IMR-90 (cell line): ENCODE measurements around the gene COL11A2. TPM values are rescaled to one million over a fixed set of nuclear protein-coding genes. Genes with fewer than 3 reads are reported as not detected.

Experiments used
- ATAC-seq: fragments of 200-7000 bp; cut with Tn5 transposase; 2 replicates; pipeline ENCODE4 v1.9.1; 2020; ENCODE audit warnings: low read depth, mild to moderate bottlenecking, moderate library complexity
- BruUV-seq: library from RNA; stranded (reverse); fragments of 400-500 nt; replicated peaks from 2 replicates; lab custom pipeline; 2021; lab: Mats Ljungman, UMichigan
- CTCF ChIA-PET: fragments of 300-600 bp; formaldehyde crosslinking; extraction: SDS; loops from one replicate; lab custom pipeline; 2021; ENCODE audit warnings: antibody characterized with exemption; lab: Yijun Ruan, JAX
- POLR2A ChIA-PET: fragments of 300-600 bp; sonication (Branson Sonifier 250); formaldehyde crosslinking; loops from one replicate; lab custom pipeline; 2022; ENCODE audit warnings: antibody characterized with exemption; ENCODE audit not compliant: unreplicated experiment; lab: Charles Lee
- DNase-seq: peaks from one replicate; pipeline ENCODE4 v3.0.0; 2013
- H2AFZ ChIP-seq: replicated peaks from 2 replicates; pipeline ENCODE3; 2013; ENCODE audit warnings: low read length, mild to moderate bottlenecking; ENCODE audit not compliant: poor library complexity
- H2AK5ac ChIP-seq: 2 replicates; pipeline ENCODE4 v1.6.1; 2013; ENCODE audit warnings: low read depth, low read length, inconsistent platforms
- H2AK9ac ChIP-seq: replicated peaks from 2 replicates; pipeline ENCODE3; 2013; ENCODE audit warnings: mild to moderate bottlenecking, low read depth, low read length, moderate library complexity; ENCODE audit not compliant: poor library complexity
- H2BK120ac ChIP-seq: 2 replicates; pipeline ENCODE4 v1.6.1; 2013; ENCODE audit warnings: low read depth, low read length, inconsistent platforms
- H2BK15ac ChIP-seq: 3 replicates; pipeline ENCODE4 v1.6.1; 2013; ENCODE audit warnings: low read depth, low read length, inconsistent platforms
- H2BK20ac ChIP-seq: 2 replicates; pipeline ENCODE4 v1.6.1; 2013; ENCODE audit warnings: low read depth, mild to moderate bottlenecking, inconsistent platforms, low read length, moderate library complexity
- H2BK5ac ChIP-seq: 2 replicates; pipeline ENCODE4 v1.6.1; 2013; ENCODE audit warnings: mild to moderate bottlenecking, low read depth, low read length, inconsistent platforms; ENCODE audit not compliant: poor library complexity, severe bottlenecking
- H3K14ac ChIP-seq: replicated peaks from 2 replicates; pipeline ENCODE4 v1.6.1; 2013; ENCODE audit warnings: low read depth, low read length, inconsistent platforms
- H3K18ac ChIP-seq: 2 replicates; pipeline ENCODE4 v1.6.1; 2013; ENCODE audit warnings: low read depth, low read length, control low read depth
- H3K23ac ChIP-seq: 2 replicates; pipeline ENCODE4 v1.6.1; 2013; ENCODE audit warnings: low read depth, low read length, inconsistent platforms
- H3K27ac ChIP-seq: 2 replicates; pipeline ENCODE4 v1.5.1; 2013; ENCODE audit warnings: mild to moderate bottlenecking, control low read depth, low read length; ENCODE audit not compliant: insufficient read depth
- H3K27me3 ChIP-seq: 2 replicates; pipeline ENCODE4 v1.6.1; 2013; ENCODE audit warnings: low read length; ENCODE audit not compliant: control insufficient read depth, insufficient read depth
- H3K36me3 ChIP-seq: 2 replicates; pipeline ENCODE4 v1.6.1; 2013; ENCODE audit warnings: low read length, mixed read lengths; ENCODE audit not compliant: control insufficient read depth, insufficient read depth
- H3K4ac ChIP-seq: 2 replicates; pipeline ENCODE4 v1.6.1; 2013; ENCODE audit warnings: low read depth, low read length, inconsistent platforms
- H3K4me1 ChIP-seq: 2 replicates; pipeline ENCODE4 v1.6.1; 2013; ENCODE audit warnings: low read length, mixed read lengths; ENCODE audit not compliant: control insufficient read depth, insufficient read depth
- H3K4me2 ChIP-seq: 2 replicates; pipeline ENCODE4 v1.6.1; 2013; ENCODE audit warnings: low read depth, mild to moderate bottlenecking, control low read depth, low read length, moderate library complexity
- H3K4me3 ChIP-seq: 2 replicates; pipeline ENCODE4 v1.5.1; 2013; ENCODE audit warnings: low read depth, mild to moderate bottlenecking, control low read depth, low read length, moderate library complexity; ENCODE audit not compliant: insufficient read depth
- H3K56ac ChIP-seq: 2 replicates; pipeline ENCODE4 v1.6.1; 2013; ENCODE audit warnings: low read length, inconsistent platforms; ENCODE audit not compliant: insufficient read depth; ENCODE audit errors: extremely low read depth
- H3K79me1 ChIP-seq, 2 experiments: 2 replicates each; pipeline ENCODE4 v1.6.1; 2013; ENCODE audit warnings: low read length in 2 of 2, inconsistent platforms in 1 of 2, low read depth in 1 of 2
- H3K9ac ChIP-seq: 2 replicates; pipeline ENCODE4 v1.6.1; 2013; ENCODE audit warnings: low read depth, low read length, control low read depth
- H3K9me1 ChIP-seq: 2 replicates; pipeline ENCODE4 v1.6.1; 2013; ENCODE audit warnings: low read length, inconsistent platforms; ENCODE audit not compliant: insufficient read depth
- H3K9me3 ChIP-seq: 2 replicates; pipeline ENCODE4 v1.6.1; 2013; ENCODE audit warnings: low read length; ENCODE audit not compliant: control insufficient read depth, insufficient read depth
- H4K20me1 ChIP-seq: 2 replicates; pipeline ENCODE4 v1.6.1; 2013; ENCODE audit warnings: low read length, inconsistent platforms; ENCODE audit not compliant: insufficient read depth
- H4K5ac ChIP-seq: 2 replicates; pipeline ENCODE4 v1.6.1; 2013; ENCODE audit warnings: mild to moderate bottlenecking, low read depth, low read length, control low read depth
- H4K8ac ChIP-seq, 2 experiments: 2 replicates each; pipeline ENCODE4 v1.6.1; 2013; ENCODE audit warnings: low read depth in 2 of 2, low read length in 2 of 2, control low read depth in 1 of 2, inconsistent platforms in 1 of 2
- H4K91ac ChIP-seq: 2 replicates; pipeline ENCODE4 v1.6.1; 2013; ENCODE audit warnings: low read depth, low read length, inconsistent platforms; ENCODE audit not compliant: insufficient read depth
- BHLHE40 ChIP-seq: fragments of 150-350 bp; IDR thresholded peaks from 2 replicates; pipeline ENCODE4 v1.6.1; 2016; ENCODE audit warnings: mild to moderate bottlenecking, low read depth, low read length
- CEBPB ChIP-seq: IDR thresholded peaks from 2 replicates; pipeline ENCODE4 v1.6.1; 2012; ENCODE audit warnings: low read depth, low read length, improper control_type of control experiment
- CHD1 ChIP-seq: IDR thresholded peaks from 2 replicates; pipeline ENCODE4 v1.6.1; 2012; ENCODE audit warnings: low read depth, low read length, improper control_type of control experiment
- FOS ChIP-seq: fragments of 150-350 bp; IDR thresholded peaks from 2 replicates; pipeline ENCODE4 v1.6.1; 2016; ENCODE audit warnings: low read depth, low read length
- MAFK ChIP-seq: IDR thresholded peaks from 2 replicates; pipeline ENCODE4 v1.6.1; 2012; ENCODE audit warnings: low read depth, low read length, improper control_type of control experiment
- MAZ ChIP-seq: IDR thresholded peaks from 2 replicates; pipeline ENCODE4 v1.6.1; 2012; ENCODE audit warnings: low read depth, mild to moderate bottlenecking, low read length, improper control_type of control experiment, moderate library complexity, borderline replicate concordance
- MXI1 ChIP-seq: IDR thresholded peaks from 2 replicates; pipeline ENCODE4 v1.6.1; 2012; ENCODE audit warnings: low read depth, mild to moderate bottlenecking, low read length, moderate library complexity, borderline replicate concordance
- NFE2L2 ChIP-seq: fragments of 150-350 bp; IDR thresholded peaks from 2 replicates; pipeline ENCODE4 v1.6.1; 2016; ENCODE audit warnings: low read depth, mild to moderate bottlenecking, low read length
- POLR2A ChIP-seq: IDR thresholded peaks from 2 replicates; pipeline ENCODE4 v1.6.1; 2012; ENCODE audit warnings: mild to moderate bottlenecking, low read depth, low read length
- RAD21 ChIP-seq: IDR thresholded peaks from 2 replicates; pipeline ENCODE4 v1.6.1; 2012; ENCODE audit warnings: low read length, improper control_type of control experiment
- RCOR1 ChIP-seq: IDR thresholded peaks from 2 replicates; pipeline ENCODE4 v1.6.1; 2012; ENCODE audit warnings: mild to moderate bottlenecking, low read length, improper control_type of control experiment; ENCODE audit not compliant: insufficient replicate concordance
- SMC3 ChIP-seq: fragments of 150-350 bp; IDR thresholded peaks from 2 replicates; pipeline ENCODE4 v1.6.1; 2016; ENCODE audit warnings: low read depth, mild to moderate bottlenecking, antibody characterized with exemption, low read length, moderate library complexity
- WGBS, 2 experiments: methylation state at CpG; one replicate each; pipeline versions ENCODE4 v1.1.5 to v1.1.7; 2013; ENCODE audit warnings: missing lambda C conversion rate in 2 of 2; ENCODE audit not compliant: insufficient read length in 1 of 2; ENCODE audit errors: extremely low coverage in 2 of 2; 5-methylcytosine and 5-hydroxymethylcytosine counted together
- dilution Hi-C: fragments of 300-500 bp; cut with HindIII; formaldehyde crosslinking; loops from one replicate; pipeline ENCODE4 v1.14.3; 2018; ENCODE audit warnings: low sequenced_read_pairs; ENCODE audit not compliant: unreplicated experiment
- in situ Hi-C: fragments of 300-500 bp; cut with MboI; formaldehyde crosslinking; loops from 3 replicates; pipeline ENCODE4 v1.14.3; 2019; ENCODE audit warnings: low sequenced_read_pairs, inconsistent platforms, mixed read lengths
- intact Hi-C: fragments of 100-400 bp; cut with micrococcal nuclease; formaldehyde crosslinking; loops from 2 replicates; pipeline ENCODE4 v1.10.0; 2022
- polyA plus RNA-seq, 3 experiments: library from polyadenylated mRNA; depleted of rRNA; stranded (reverse); fragments of >200 nt; gene quantifications; 2 replicates each; pipeline ENCODE4 v1.2.3, GENCODE V29; 2012; ENCODE audit warnings: low replicate concordance in 1 of 3
- total RNA-seq: library from RNA; depleted of rRNA; stranded (reverse); fragments of >200 nt; gene quantifications from 2 replicates; pipeline ENCODE4 v1.2.3, GENCODE V29; 2012
- TF ChIP-seq, protein P1 (sequence below): fragments of 150-350 bp; IDR thresholded peaks from 2 replicates; pipeline ENCODE4 v1.6.1; 2017; ENCODE audit warnings: mild to moderate bottlenecking, antibody characterized with exemption, low read length, low read depth
- TF ChIP-seq, protein P2 (sequence below): fragments of 150-350 bp; IDR thresholded peaks from 2 replicates; pipeline ENCODE4 v1.6.1; 2016; ENCODE audit warnings: low read depth, mild to moderate bottlenecking, low read length, moderate library complexity, borderline replicate concordance

Gene COL11A2
- total and polyA plus RNA-seq, 2 of the 4 experiments (the other 2 are of a cell fraction) = under 0.01 to 0.38 TPM

DNA sequence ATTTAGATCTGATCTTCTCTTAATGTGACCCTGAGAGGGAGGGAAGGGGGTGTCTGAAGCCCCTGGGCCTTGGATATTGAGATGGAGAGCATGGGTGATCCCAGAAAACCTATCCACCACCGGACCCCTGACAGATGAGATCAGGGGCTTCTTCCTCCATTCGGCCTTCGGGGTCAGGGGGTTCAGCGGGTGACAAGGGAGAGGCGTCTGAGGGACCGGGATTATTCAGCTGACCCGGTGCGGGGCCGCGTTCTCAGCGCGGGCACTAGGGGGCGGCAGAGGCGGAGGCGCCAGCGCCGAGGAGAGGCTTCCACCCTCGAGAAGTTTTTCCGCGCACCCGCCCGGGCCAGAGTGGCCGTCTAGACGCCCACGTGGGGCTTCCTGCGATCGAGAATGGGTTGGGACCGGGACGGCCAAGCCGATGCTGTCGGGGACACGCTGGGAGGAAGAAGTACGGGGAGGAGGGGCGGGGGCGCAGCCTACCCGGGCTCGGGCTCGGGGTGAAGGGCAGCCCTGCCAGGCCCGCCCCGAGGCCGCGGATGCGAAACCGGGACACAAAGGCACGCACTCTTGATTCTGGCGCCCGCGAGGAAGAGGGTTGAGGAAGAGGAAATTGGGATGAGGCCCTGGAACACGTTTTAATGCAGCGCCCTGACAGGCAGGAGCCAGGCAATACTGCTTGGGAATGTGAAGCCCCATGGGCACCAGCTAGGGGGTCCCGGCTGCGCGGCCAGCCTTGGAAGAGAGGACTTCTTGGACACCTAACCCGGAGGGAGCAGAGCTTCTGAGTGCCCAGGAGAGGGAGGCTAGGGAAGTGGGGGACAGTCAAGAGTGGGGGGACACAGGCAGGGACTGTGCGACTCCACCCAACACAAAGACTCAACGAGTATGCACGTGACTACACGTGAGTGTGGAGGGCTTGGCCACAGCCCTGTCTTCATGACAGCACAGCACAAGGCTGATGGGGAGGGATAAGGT, 30.6 kb downstream of the COL11A2 start:
- no TSS peak for BruUV-seq
- TF ChIP-seq RAD21 (peak; percentile 62), MAFK (no peak), MXI1 (peak; percentile 69; the same call in 1 of the 2 replicates), NFE2L2 (no peak), FOS (no peak), RCOR1 (no peak), MAZ (peak; percentile 41; the same call in 1 of the 2 replicates), CEBPB (no peak), CHD1 (no peak), SMC3 (peak; percentile 69), BHLHE40 (no peak; the same call in 1 of the 2 replicates), POLR2A (no peak)
- TF ChIP-seq, protein P1, sequence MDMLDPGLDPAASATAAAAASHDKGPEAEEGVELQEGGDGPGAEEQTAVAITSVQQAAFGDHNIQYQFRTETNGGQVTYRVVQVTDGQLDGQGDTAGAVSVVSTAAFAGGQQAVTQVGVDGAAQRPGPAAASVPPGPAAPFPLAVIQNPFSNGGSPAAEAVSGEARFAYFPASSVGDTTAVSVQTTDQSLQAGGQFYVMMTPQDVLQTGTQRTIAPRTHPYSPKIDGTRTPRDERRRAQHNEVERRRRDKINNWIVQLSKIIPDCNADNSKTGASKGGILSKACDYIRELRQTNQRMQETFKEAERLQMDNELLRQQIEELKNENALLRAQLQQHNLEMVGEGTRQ = peak; percentile 75
- TF ChIP-seq, protein P2, sequence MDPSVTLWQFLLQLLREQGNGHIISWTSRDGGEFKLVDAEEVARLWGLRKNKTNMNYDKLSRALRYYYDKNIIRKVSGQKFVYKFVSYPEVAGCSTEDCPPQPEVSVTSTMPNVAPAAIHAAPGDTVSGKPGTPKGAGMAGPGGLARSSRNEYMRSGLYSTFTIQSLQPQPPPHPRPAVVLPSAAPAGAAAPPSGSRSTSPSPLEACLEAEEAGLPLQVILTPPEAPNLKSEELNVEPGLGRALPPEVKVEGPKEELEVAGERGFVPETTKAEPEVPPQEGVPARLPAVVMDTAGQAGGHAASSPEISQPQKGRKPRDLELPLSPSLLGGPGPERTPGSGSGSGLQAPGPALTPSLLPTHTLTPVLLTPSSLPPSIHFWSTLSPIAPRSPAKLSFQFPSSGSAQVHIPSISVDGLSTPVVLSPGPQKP = no peak

More for the DNA sequence above, 30.6 kb downstream of the COL11A2 start:
- no peaks in the 10 kb centered on the region for H3K36me3 ChIP-seq
- peak overlapping the region; percentile 54 for H3K27ac ChIP-seq
- H3K14ac ChIP-seq = no peak overlapping the region; the same call in 1 of the 2 replicates
- H2BK15ac ChIP-seq = no peak overlapping the region; the same call in 2 of the 3 replicates
- in situ Hi-C loops = loop anchor here (5.0 to 10.0 kb wide), 2 partner anchors 86 to 147 kb away; no protein-coding TSS in a partner anchor
- H3K9me1 ChIP-seq = peaks cover 5% of the 10 kb centered on the region; the same call in 1 of the 2 replicates
- POLR2A ChIA-PET = no interaction called here
- H3K4me3 ChIP-seq = peak overlapping the region; percentile 52
- intact Hi-C loops = loop anchor here (1.0 kb wide), 1 partner anchor 87 kb away; no protein-coding TSS in a partner anchor
- peak overlapping the region; percentile 66; the same call in 1 of the 2 replicates for H3K23ac ChIP-seq
- H3K79me1 ChIP-seq = no peaks in the 10 kb centered on the region
- dilution Hi-C loops = no loop called here
- peak overlapping the region; percentile 79 to 85; a peak in 3 of 4 replicates for H4K8ac ChIP-seq
- H4K91ac ChIP-seq = peak overlapping the region; percentile 68; the same call in 1 of the 2 replicates
- peaks cover 7% of the 10 kb centered on the region for H3K27me3 ChIP-seq
- H4K20me1 ChIP-seq = no peaks in the 10 kb centered on the region
- H3K4me1 ChIP-seq = peaks cover 9% of the 10 kb centered on the region
- H2AFZ ChIP-seq = peak overlapping the region; percentile 97
- H2AK9ac ChIP-seq = peak overlapping the region; percentile 47
- WGBS, 2 experiments = 28% methylated on average over 22 of the region's 58 CpGs; no CpG with 5 or more reads in 1 of the 2 experiments
- DNase-seq = peak; percentile 28
- peak overlapping the region; percentile 51; the same call in 1 of the 2 replicates for H3K18ac ChIP-seq
- no peak overlapping the region for H2BK5ac ChIP-seq
- peak overlapping the region; percentile 57 for H4K5ac ChIP-seq
- H3K9ac ChIP-seq = peak overlapping the region; percentile 62
- H2AK5ac ChIP-seq = peak overlapping the region; percentile 80
- H2BK20ac ChIP-seq = no peak overlapping the region
- no peak overlapping the region for H3K56ac ChIP-seq
- no peaks in the 10 kb centered on the region for H3K9me3 ChIP-seq
- H2BK120ac ChIP-seq = peak overlapping the region; percentile 66
- CTCF ChIA-PET = interaction anchor here (0.5 to 1.4 kb wide), 3 partner anchors 9 to 86 kb away, joined by 3 to 4 read pairs (median 3); no protein-coding TSS in a partner anchor
- peak overlapping the region; percentile 64 for H3K4me2 ChIP-seq
- ATAC-seq = peak; percentile 93
- peak overlapping the region; percentile 60 for H3K4ac ChIP-seq
